Retinal pigment epithelial cell (primary cell): ENCODE results near the gene LONRF3.
"Not testable (repeated sequence)": the region's sequence is repeated elsewhere in the genome, so short reads cannot be mapped to it uniquely, and the experiment has no call there.

Experiments
- DNase-seq: peaks from one replicate; pipeline ENCODE4 v3.0.0-alpha.2; 2010; ENCODE audit warnings: low read depth
- H3K4me3 ChIP-seq: 2 replicates; pipeline ENCODE4 v1.5.1; 2011; ENCODE audit warnings: mild to moderate bottlenecking, low read length, control low read depth, moderate library complexity
- CTCF ChIP-seq: conservative IDR thresholded peaks from 2 replicates; pipeline ENCODE4 v1.5.1; 2011; ENCODE audit warnings: low read depth, low read length, control low read depth, inconsistent platforms

The LONRF3 gene

DNA sequence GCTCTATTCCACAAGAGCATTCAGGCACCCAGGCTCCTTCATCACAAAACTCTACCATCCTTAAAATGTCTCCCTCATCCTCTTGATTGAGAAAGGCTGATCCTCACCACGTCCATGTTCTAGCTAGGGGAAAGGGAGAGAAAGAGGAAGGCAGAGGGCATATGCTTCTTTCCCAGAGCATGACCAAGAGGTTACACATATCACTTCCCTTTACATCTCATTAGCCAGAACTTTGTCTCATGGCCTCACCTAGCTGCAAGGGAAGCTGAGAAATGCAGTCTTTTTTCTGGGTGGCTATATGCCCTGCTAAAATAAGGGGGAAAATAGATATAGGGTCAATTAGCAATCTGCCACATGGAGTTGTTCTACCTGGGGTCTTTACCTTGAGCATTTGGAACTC is 42.7 kb downstream of the LONRF3 start:
- no peak overlapping the region for H3K4me3 ChIP-seq
- DNase-seq, result no peak
- no peak for TF ChIP-seq CTCF

- no peak for TF ChIP-seq CTCF
- no peak overlapping the region for H3K4me3 ChIP-seq
- no peak for DNase-seq
These were observed 51.5 kb downstream of the LONRF3 start for GRCh38 chrX:119025900-119026299.

- not testable (repeated sequence) for H3K4me3 ChIP-seq, DNase-seq
These were observed 51.9 kb downstream of the LONRF3 start for GRCh38 chrX:119026344-119026743.

- not testable (repeated sequence) for DNase-seq, H3K4me3 ChIP-seq
These were observed 53.7 kb downstream of the LONRF3 start for GRCh38 chrX:119027960-119028732.

- no peak for TF ChIP-seq CTCF
- no peak for DNase-seq
- no peak overlapping the region for H3K4me3 ChIP-seq
These were observed 54.4 kb downstream of the LONRF3 start for GRCh38 chrX:119028733-119029330.

DNA sequence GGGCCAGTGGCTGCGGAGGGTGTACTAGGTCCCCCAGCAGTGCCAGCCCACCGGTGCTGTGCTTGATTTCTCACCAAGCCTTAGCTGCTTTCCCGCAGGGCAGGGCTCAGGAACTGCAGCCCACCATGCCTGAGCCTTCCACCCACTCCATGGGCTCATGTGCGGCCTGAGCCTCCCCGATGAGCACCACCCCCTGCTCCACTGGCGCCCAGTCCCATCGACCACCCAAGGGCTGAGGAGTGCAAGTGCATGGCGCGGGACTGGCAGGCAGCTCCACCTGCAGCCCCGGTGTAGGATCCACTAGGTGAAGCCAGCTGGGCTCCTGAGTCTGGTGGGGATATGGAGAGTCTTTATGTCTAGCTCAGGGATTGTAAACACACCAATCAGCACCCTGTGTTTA is 55.2 kb downstream of the LONRF3 start:
- not testable (repeated sequence) for DNase-seq, H3K4me3 ChIP-seq

- no peak for TF ChIP-seq CTCF
- no peak for DNase-seq
- H3K4me3 ChIP-seq, result no peak overlapping the region
These were observed 56.6 kb downstream of the LONRF3 start for GRCh38 chrX:119030990-119031389.

GRCh38 chrX:119036107-119037029 is 62.0 kb downstream of the LONRF3 start:
- H3K4me3 ChIP-seq, result no peak overlapping the region
- no peak for DNase-seq
- no peak for TF ChIP-seq CTCF
